HL-60 (cell line): ENCODE measurements around the gene RAB25.

Experiments
- DNase-seq, 2 experiments: peaks; one replicate each; pipeline ENCODE4 v3.0.0-alpha.2; 2010 to 2020; ENCODE audit warnings: low read depth in 1 of 2, low spot score in 1 of 2
- H3K27ac ChIP-seq: fragments of 250-450 bp; sonication (Bioruptor Pico); replicated peaks from 2 replicates; pipeline ENCODE4 v1.5.1; 2020; ENCODE audit warnings: mild to moderate bottlenecking, moderate library complexity
- H3K27me3 ChIP-seq: fragments of 250-450 bp; sonication (Bioruptor Pico); 2 replicates; pipeline ENCODE4 v1.5.1; 2021; ENCODE audit warnings: mild to moderate bottlenecking, moderate library complexity; ENCODE audit not compliant: insufficient read depth, poor library complexity, severe bottlenecking
- H3K4me3 ChIP-seq: replicated peaks from 2 replicates; pipeline ENCODE4 v1.5.1; 2011; ENCODE audit warnings: mild to moderate bottlenecking, control low read depth, low read length; ENCODE audit not compliant: insufficient read depth
- CTCF ChIP-seq: IDR thresholded peaks from one replicate; pipeline ENCODE4 v1.5.1; 2011; ENCODE audit warnings: low read length, control low read depth, inconsistent platforms; ENCODE audit not compliant: insufficient read depth
- GABPA ChIP-seq: IDR thresholded peaks from 2 replicates; pipeline ENCODE4 v1.6.1; 2012; ENCODE audit warnings: low read depth
- POLR2AphosphoS5 ChIP-seq: IDR thresholded peaks from 2 replicates; pipeline ENCODE4 v1.6.1; 2012; ENCODE audit warnings: low read depth
- REST ChIP-seq: IDR thresholded peaks from 2 replicates; pipeline ENCODE4 v1.6.1; 2012; ENCODE audit warnings: low read depth; ENCODE audit not compliant: insufficient replicate concordance
- SPI1 ChIP-seq: IDR thresholded peaks from 2 replicates; pipeline ENCODE4 v1.6.1; 2012; ENCODE audit warnings: low read depth, mild to moderate bottlenecking, borderline replicate concordance

RAB25 gene

DNA sequence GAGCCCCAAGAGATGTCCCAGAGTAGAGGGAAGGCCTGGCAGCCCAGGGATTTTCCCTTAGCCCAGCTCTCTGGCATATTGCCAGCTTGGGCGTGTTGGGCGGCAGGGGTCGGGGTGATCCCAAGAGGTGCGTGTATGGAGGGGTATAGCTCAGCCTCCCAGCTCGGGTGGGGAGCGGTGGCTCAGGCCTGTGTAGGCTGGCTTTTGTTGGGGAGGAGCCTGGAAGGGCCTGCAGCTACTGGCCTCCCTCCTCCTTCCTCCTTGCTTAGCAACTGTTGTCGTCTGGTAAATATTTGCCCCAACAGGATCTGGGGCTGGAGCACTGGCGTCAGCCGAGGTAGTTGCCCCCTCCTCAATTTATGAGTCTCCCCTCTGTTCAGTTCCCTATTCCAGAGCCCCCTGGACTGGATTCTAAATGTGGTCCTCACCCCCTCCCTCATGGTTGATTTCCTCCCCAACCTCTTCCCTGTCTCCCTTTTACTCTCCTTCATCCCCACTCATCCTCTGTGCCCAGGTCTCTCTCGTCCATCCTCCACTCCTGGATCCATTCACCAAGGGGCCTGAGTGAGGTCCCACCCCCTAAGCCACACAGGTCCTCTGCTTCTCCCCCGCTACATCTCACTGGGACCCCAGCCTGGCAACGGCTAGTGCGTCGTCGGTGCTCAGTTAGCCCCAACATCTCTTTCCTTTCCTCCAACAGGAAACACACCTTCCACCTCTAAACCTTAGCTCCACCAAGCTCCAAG is 43.3 kb downstream of the RAB25 start:
- Histone ChIP-seq H3K4me3 (no peak overlapping the region), H3K27ac (peak overlapping the region; percentile 62), H3K27me3 (no peaks in the 10 kb centered on the region)
- peak in 1 of 2 experiments; percentile 48 for DNase-seq
- no peak for TF ChIP-seq POLR2AphosphoS5
- no peak for TF ChIP-seq SPI1
- TF ChIP-seq REST: no peak
- no peak for TF ChIP-seq CTCF

DNA sequence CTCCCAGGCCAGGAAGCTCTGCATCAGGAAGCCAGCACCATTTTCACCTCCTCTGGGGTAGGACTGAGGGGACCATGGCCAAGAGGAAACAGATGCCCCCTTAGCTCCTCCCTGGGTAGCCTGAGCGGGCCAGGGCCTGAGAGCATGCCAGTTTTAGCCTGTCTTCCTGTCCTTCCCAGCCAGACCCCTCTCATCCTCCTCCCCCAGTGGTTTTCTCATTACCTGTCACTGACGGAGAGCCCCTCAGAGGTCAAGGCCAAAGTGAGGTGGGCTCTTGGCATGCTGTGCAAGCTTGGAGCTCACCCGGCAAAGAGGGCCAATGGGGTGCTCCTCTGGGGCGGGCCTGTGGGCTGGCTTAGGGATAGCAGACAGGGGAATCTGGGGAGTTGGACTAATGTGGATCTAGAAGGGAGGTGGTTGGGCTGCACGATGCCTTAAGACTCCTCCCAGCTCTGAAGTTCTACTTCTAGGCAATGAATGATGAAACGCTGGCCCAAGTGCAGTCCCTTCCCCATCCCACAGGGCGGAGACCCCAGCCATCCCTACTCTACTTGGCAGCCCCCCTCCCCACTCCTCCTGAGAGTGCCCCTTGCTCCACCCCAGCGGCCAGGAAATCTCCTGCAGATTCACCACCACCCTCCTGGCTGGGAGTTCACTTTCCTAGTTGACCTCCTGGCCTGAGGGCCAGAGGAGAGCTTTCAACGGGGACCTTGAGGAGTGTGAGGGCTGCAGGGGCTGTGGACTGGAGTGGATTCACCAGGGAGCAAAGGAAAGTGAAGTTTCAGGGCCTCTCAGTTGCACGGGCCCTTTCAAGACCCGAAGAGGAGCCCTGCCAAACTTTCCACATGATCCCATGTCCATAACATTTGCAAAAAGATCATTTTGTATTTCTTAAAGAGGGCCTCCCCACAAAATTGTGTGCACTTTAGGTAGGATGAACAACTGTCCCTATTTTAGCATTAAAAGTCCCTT is 44.2 kb downstream of the RAB25 start:
- no peak for DNase-seq
- no peak for TF ChIP-seq REST
- TF ChIP-seq SPI1: no peak
- TF ChIP-seq POLR2AphosphoS5: no peak
- TF ChIP-seq CTCF: no peak
- TF ChIP-seq GABPA: no peak
- H3K27ac ChIP-seq: peak overlapping the region; percentile 62
- H3K27me3 ChIP-seq: no peaks in the 10 kb centered on the region
- no peak overlapping the region for H3K4me3 ChIP-seq

- Histone ChIP-seq H3K27me3 (no peaks in the 10 kb centered on the region), H3K27ac (no peak overlapping the region), H3K4me3 (no peak overlapping the region)
- DNase-seq: no peak
- TF ChIP-seq REST (no peak), GABPA (no peak), CTCF (no peak), POLR2AphosphoS5 (no peak), SPI1 (no peak)
Observed at GRCh38 chr1:156106624-156107488, 45.9 kb downstream of the RAB25 start.
